HepG2 (cell line): ENCODE measurements around the gene TLL2. TPM values are rescaled to one million over a fixed set of nuclear protein-coding genes. Genes with fewer than 3 reads are reported as not detected.

Experiments used
- ATAC-seq: fragments of 200-7000 bp; cut with Tn5 transposase; 3 replicates; pipeline ENCODE4 v1.9.1; 2020; ENCODE audit warnings: mild to moderate bottlenecking, moderate library complexity
- BruUV-seq: library from RNA; stranded (reverse); fragments of 400-500 nt; replicated peaks from 2 replicates; lab custom pipeline; 2021; lab: Mats Ljungman, UMichigan
- CTCF ChIA-PET: fragments of 300-600 bp; formaldehyde crosslinking; extraction: SDS; loops from one replicate; lab custom pipeline; 2021; ENCODE audit warnings: low total read pairs, inconsistent platforms, low intra/inter-chr PET ratio; lab: Yijun Ruan, JAX
- POLR2A ChIA-PET: fragments of 350-600 bp; sonication (Branson Sonifier 250); formaldehyde crosslinking; loops from one replicate; lab custom pipeline; 2020; ENCODE audit warnings: antibody characterized with exemption, inconsistent platforms; lab: Yijun Ruan, JAX
- DNase-seq: peaks from one replicate; pipeline ENCODE4 v3.0.0-alpha.2; 2015; ENCODE audit warnings: low spot score
- FAIRE-seq: peaks from 3 replicates; lab custom pipeline; 2011; peaks lifted over from hg19 to GRCh38; lab: Jason Lieb, UNC
- H2AFZ ChIP-seq: one replicate; pipeline ENCODE4 v1.6.1; 2011; ENCODE audit warnings: low read length, inconsistent platforms
- H3K27ac ChIP-seq: fragments of 300-600 bp; 3 replicates; pipeline ENCODE4 v1.8.0; 2011; ENCODE audit warnings: mixed run types, mild to moderate bottlenecking, mixed read lengths, low read length, inconsistent platforms; ENCODE audit not compliant: insufficient read depth; ENCODE audit errors: extremely low read length
- H3K27me3 ChIP-seq, 2 experiments: fragments of 200-600 bp in 1 of 2; 2 replicates in 1 of 2; 3 replicates in 1 of 2; pipeline versions ENCODE4 v1.6.0 to v1.8.0; 2011; ENCODE audit warnings: low read length in 2 of 2, mild to moderate bottlenecking in 2 of 2, moderate library complexity in 2 of 2, inconsistent platforms in 1 of 2; ENCODE audit not compliant: insufficient read depth in 2 of 2, control insufficient read depth in 1 of 2
- H3K36me3 ChIP-seq, 2 experiments: fragments of 200-600 bp in 1 of 2; replicated peaks in 1 of 2; 2 replicates in 1 of 2; 3 replicates in 1 of 2; pipeline versions ENCODE4 v1.5.1 to v1.8.0; 2011; ENCODE audit warnings: low read length in 2 of 2, inconsistent platforms in 1 of 2; ENCODE audit not compliant: insufficient read depth in 2 of 2, control insufficient read depth in 1 of 2
- H3K4me1 ChIP-seq: 2 replicates; pipeline ENCODE4 v1.5.1; 2012; ENCODE audit warnings: low read length, inconsistent platforms; ENCODE audit not compliant: insufficient read depth
- H3K4me2 ChIP-seq: 2 replicates; pipeline ENCODE4 v1.6.0; 2011; ENCODE audit warnings: low read depth, low read length, inconsistent platforms
- H3K4me3 ChIP-seq, 3 experiments: fragments of 200-600 bp in 1 of 3; sonication (generic), shearing (Covaris generic) in 1 of 3; replicated peaks in 1 of 3; 2 replicates each; pipeline ENCODE4 v1.5.1; 2011 to 2016; ENCODE audit warnings: low read length in 3 of 3, inconsistent platforms in 2 of 3, low read depth in 2 of 3, mild to moderate bottlenecking in 2 of 3, control low read depth in 1 of 3, mixed read lengths in 1 of 3; ENCODE audit not compliant: insufficient read depth in 1 of 3
- H3K79me2 ChIP-seq: one replicate; pipeline ENCODE4 v1.6.1; 2011; ENCODE audit warnings: low read length, inconsistent platforms; ENCODE audit not compliant: insufficient read depth
- H3K9ac ChIP-seq: 2 replicates; pipeline ENCODE4 v1.6.0; 2011; ENCODE audit warnings: mild to moderate bottlenecking, low read depth, low read length, inconsistent platforms; ENCODE audit not compliant: insufficient read depth
- H3K9me3 ChIP-seq: 2 replicates; pipeline ENCODE4 v1.5.1; 2012; ENCODE audit warnings: mild to moderate bottlenecking, low read length
- H4K20me1 ChIP-seq: 2 replicates; pipeline ENCODE4 v1.6.0; 2011; ENCODE audit warnings: inconsistent platforms, mild to moderate bottlenecking, low read length, moderate library complexity; ENCODE audit not compliant: insufficient read depth
- CHD4 ChIP-seq: fragments of 200-600 bp; sonication (generic); IDR thresholded peaks from 2 replicates; pipeline ENCODE4 v1.7.0; 2017; ENCODE audit warnings: mild to moderate bottlenecking, low read length, borderline replicate concordance
- HDAC6 ChIP-seq: fragments of 200-600 bp; sonication (generic); IDR thresholded peaks from 2 replicates; pipeline ENCODE4 v1.7.0; 2017; ENCODE audit warnings: mild to moderate bottlenecking, antibody characterized with exemption, low read length, low read depth
- HOXA5 ChIP-seq: sonication (generic); formaldehyde crosslinking; IDR thresholded peaks from 2 replicates; pipeline ENCODE4 v1.4.0; 2020; ENCODE audit warnings: missing genetic modification reagents
- KDM4B ChIP-seq: sonication (generic); formaldehyde crosslinking; IDR thresholded peaks from 2 replicates; pipeline ENCODE4 v1.4.0; 2020; ENCODE audit warnings: missing genetic modification reagents
- KLF15 ChIP-seq: sonication (generic); formaldehyde crosslinking; IDR thresholded peaks from 2 replicates; pipeline ENCODE4 v1.8.1; 2023; ENCODE audit warnings: borderline replicate concordance, mild to moderate bottlenecking, inconsistent platforms, missing genetic modification reagents, mixed read lengths
- MED8 ChIP-seq: sonication (generic); formaldehyde crosslinking; IDR thresholded peaks from 2 replicates; pipeline ENCODE4 v1.8.1; 2023; ENCODE audit warnings: mild to moderate bottlenecking, missing genetic modification reagents; ENCODE audit not compliant: insufficient replicate concordance
- MXI1 ChIP-seq: IDR thresholded peaks from 3 replicates; pipeline ENCODE4 v1.6.1; 2012; ENCODE audit warnings: low read depth, low read length, inconsistent platforms, borderline replicate concordance
- PBX2 ChIP-seq: IDR thresholded peaks from 2 replicates; pipeline ENCODE4 v1.6.1; 2016; ENCODE audit warnings: control low read depth
- SIN3B ChIP-seq: fragments of 150-350 bp; IDR thresholded peaks from 2 replicates; pipeline ENCODE4 v1.6.1; 2014; ENCODE audit warnings: low read length
- SIX4 ChIP-seq: sonication (generic); formaldehyde crosslinking; IDR thresholded peaks from 2 replicates; pipeline ENCODE4 v1.4.0; 2020; ENCODE audit warnings: missing genetic modification reagents
- STAG1 ChIP-seq: sonication (generic); formaldehyde crosslinking; IDR thresholded peaks from 2 replicates; pipeline ENCODE4 v1.4.0; 2020; ENCODE audit warnings: missing genetic modification reagents
- ZBTB26 ChIP-seq: IDR thresholded peaks from 2 replicates; pipeline ENCODE4 v1.6.1; 2016; ENCODE audit warnings: missing compliant biosample characterization, missing genetic modification reagents, borderline replicate concordance
- ZNF234 ChIP-seq: sonication (generic); formaldehyde crosslinking; conservative IDR thresholded peaks from 2 replicates; pipeline ENCODE4 v1.5.1; 2020; ENCODE audit warnings: mild to moderate bottlenecking, missing genetic modification reagents
- ZNF792 ChIP-seq: IDR thresholded peaks from 2 replicates; pipeline ENCODE4 v1.6.1; 2016
- ZSCAN31 ChIP-seq: sonication (generic); formaldehyde crosslinking; IDR thresholded peaks from 2 replicates; pipeline ENCODE4 v1.5.0; 2020; ENCODE audit warnings: low read depth, mild to moderate bottlenecking, missing genetic modification reagents
- WGBS: methylation state at CpG from one replicate; pipeline ENCODE4 v1.1.6; 2017; ENCODE audit warnings: low lambda C conversion rate; 5-methylcytosine and 5-hydroxymethylcytosine counted together
- in situ Hi-C: cut with HindIII; loops from 2 replicates; pipeline ENCODE4 v1.10.0; 2017; ENCODE audit warnings: low pct_unique_long_range_greater_than_20kb; ENCODE audit not compliant: extremely low pct_ligation_motif_present
- intact Hi-C: fragments of 100-400 bp; cut with micrococcal nuclease; formaldehyde crosslinking; loops from one replicate; pipeline ENCODE4 v1.10.0; 2022; ENCODE audit not compliant: unreplicated experiment
- polyA plus RNA-seq, 8 experiments: library from polyadenylated mRNA; depleted of rRNA in 3 of 8; stranded (reverse) in 7 of 8; unstranded in 1 of 8; fragments of >200 nt; fragmentation: Illumina TruSeq in 4 of 8; extraction: Trizol in 4 of 8; gene quantifications; 2 replicates each; pipeline versions ENCODE4 v1.2.1 to v1.2.3, GENCODE V29; 2011 to 2016; ENCODE audit warnings: low read depth in 4 of 8, missing spikeins in 1 of 8, mixed read lengths in 1 of 8; ENCODE audit not compliant: insufficient read depth in 1 of 8
- total RNA-seq, 5 experiments: library from RNA; depleted of rRNA; stranded (reverse); fragments of >200 nt; fragmentation: Illumina TruSeq; extraction: Trizol; gene quantifications; 2 replicates each; pipeline ENCODE4 v1.2.3, GENCODE V29; 2016; ENCODE audit warnings: low read depth in 1 of 5
- TF ChIP-seq, protein P1 (sequence below): sonication (generic); formaldehyde crosslinking; IDR thresholded peaks from 2 replicates; pipeline ENCODE4 v1.5.1; 2020; ENCODE audit warnings: missing genetic modification reagents, mild to moderate bottlenecking, borderline replicate concordance
- TF ChIP-seq, protein P2 (sequence below): sonication (generic); formaldehyde crosslinking; IDR thresholded peaks from 2 replicates; pipeline ENCODE4 v1.9.0; 2021; ENCODE audit warnings: missing genetic modification reagents, mild to moderate bottlenecking, borderline replicate concordance
- TF ChIP-seq, protein P3 (sequence below): IDR thresholded peaks from 2 replicates; pipeline ENCODE4 v1.6.1; 2016; ENCODE audit warnings: missing genetic modification reagents, missing compliant biosample characterization

The TLL2 gene
- total and polyA plus RNA-seq, 2 of the 13 experiments (the other 11 are each of a cell fraction or from before 2014, with no cell fraction given) = 0.09 TPM; not detected in 1

GRCh38 chr10:96366508-96366907, 147.2 kb downstream of the TLL2 start (continued):
- TF ChIP-seq ZBTB26 (CRISPR knock-in tag) (no peak), ZSCAN31 (CRISPR knock-in tag) (no peak), MED8 (no peak)
- TF ChIP-seq, protein P1, sequence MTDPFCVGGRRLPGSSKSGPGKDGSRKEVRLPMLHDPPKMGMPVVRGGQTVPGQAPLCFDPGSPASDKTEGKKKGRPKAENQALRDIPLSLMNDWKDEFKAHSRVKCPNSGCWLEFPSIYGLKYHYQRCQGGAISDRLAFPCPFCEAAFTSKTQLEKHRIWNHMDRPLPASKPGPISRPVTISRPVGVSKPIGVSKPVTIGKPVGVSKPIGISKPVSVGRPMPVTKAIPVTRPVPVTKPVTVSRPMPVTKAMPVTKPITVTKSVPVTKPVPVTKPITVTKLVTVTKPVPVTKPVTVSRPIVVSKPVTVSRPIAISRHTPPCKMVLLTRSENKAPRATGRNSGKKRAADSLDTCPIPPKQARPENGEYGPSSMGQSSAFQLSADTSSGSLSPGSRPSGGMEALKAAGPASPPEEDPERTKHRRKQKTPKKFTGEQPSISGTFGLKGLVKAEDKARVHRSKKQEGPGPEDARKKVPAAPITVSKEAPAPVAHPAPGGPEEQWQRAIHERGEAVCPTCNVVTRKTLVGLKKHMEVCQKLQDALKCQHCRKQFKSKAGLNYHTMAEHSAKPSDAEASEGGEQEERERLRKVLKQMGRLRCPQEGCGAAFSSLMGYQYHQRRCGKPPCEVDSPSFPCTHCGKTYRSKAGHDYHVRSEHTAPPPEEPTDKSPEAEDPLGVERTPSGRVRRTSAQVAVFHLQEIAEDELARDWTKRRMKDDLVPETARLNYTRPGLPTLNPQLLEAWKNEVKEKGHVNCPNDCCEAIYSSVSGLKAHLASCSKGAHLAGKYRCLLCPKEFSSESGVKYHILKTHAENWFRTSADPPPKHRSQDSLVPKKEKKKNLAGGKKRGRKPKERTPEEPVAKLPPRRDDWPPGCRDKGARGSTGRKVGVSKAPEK (CRISPR knock-in tag) = no peak

- H3K79me2 ChIP-seq = no peaks in the 10 kb centered on the region
- H3K9ac ChIP-seq = no peak overlapping the region
- H3K4me2 ChIP-seq = no peak overlapping the region
- no peaks in the 10 kb centered on the region for H3K36me3 ChIP-seq
- H4K20me1 ChIP-seq = no peaks in the 10 kb centered on the region
- in situ Hi-C loops = no loop called here
- no peak for FAIRE-seq
- no peak for ATAC-seq
- no peak overlapping the region for H2AFZ ChIP-seq
- intact Hi-C loops = no loop called here
- POLR2A ChIA-PET = no interaction called here
- 0% methylated on average over 1 of the region's 3 CpGs for WGBS
- H3K4me3 ChIP-seq = no peak overlapping the region
- CTCF ChIA-PET = no interaction called here
- BruUV-seq = no TSS peak
- H3K27ac ChIP-seq = no peak overlapping the region
- H3K4me1 ChIP-seq = no peaks in the 10 kb centered on the region
- DNase-seq = no peak
- peaks cover 0 to 17% of the 10 kb centered on the region in 2 experiments; a peak in 2 of 5 replicates for H3K27me3 ChIP-seq
- no peaks in the 10 kb centered on the region for H3K9me3 ChIP-seq
- TF ChIP-seq STAG1 (CRISPR knock-in tag) (no peak), CHD4 (no peak), HOXA5 (CRISPR knock-in tag) (no peak), KLF15 (no peak), SIX4 (no peak), ZNF234 (no peak), HDAC6 (no peak), MXI1 (no peak), SIN3B (no peak), PBX2 (CRISPR knock-in tag) (no peak), ZNF792 (CRISPR knock-in tag) (no peak), KDM4B (CRISPR knock-in tag) (no peak)
- TF ChIP-seq, protein P2, sequence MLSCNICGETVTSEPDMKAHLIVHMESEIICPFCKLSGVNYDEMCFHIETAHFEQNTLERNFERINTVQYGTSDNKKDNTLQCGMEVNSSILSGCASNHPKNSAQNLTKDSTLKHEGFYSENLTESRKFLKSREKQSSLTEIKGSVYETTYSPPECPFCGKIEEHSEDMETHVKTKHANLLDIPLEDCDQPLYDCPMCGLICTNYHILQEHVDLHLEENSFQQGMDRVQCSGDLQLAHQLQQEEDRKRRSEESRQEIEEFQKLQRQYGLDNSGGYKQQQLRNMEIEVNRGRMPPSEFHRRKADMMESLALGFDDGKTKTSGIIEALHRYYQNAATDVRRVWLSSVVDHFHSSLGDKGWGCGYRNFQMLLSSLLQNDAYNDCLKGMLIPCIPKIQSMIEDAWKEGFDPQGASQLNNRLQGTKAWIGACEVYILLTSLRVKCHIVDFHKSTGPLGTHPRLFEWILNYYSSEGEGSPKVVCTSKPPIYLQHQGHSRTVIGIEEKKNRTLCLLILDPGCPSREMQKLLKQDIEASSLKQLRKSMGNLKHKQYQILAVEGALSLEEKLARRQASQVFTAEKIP (CRISPR knock-in tag) = no peak
- TF ChIP-seq, protein P3, sequence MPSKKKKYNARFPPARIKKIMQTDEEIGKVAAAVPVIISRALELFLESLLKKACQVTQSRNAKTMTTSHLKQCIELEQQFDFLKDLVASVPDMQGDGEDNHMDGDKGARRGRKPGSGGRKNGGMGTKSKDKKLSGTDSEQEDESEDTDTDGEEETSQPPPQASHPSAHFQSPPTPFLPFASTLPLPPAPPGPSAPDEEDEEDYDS (CRISPR knock-in tag) = no peak
Observed at GRCh38 chr10:96365571-96365970, 148.2 kb downstream of the TLL2 start.
